SK-N-SH treated with all-trans-retinoic acid at 6 μM for 48 hours (cell line): Measurements from ENCODE around the gene MAML2.

Source experiments
- ATAC-seq: fragments of 200-7000 bp; cut with Tn5 transposase; 3 replicates; pipeline ENCODE4 v1.9.1; 2020; ENCODE audit warnings: mild to moderate bottlenecking, moderate library complexity
- CSDC2 ChIP-seq: fragments of 250-450 bp; sonication (Bioruptor Pico); IDR thresholded peaks from 2 replicates; pipeline ENCODE4 v1.5.0; 2020; ENCODE audit warnings: mild to moderate bottlenecking, moderate library complexity
- ESRRG ChIP-seq: fragments of 250-450 bp; sonication (Bioruptor Pico); IDR thresholded peaks from 2 replicates; pipeline ENCODE4 v1.6.1; 2021; ENCODE audit warnings: mild to moderate bottlenecking
- GLIS3 ChIP-seq: fragments of 250-450 bp; sonication (Bioruptor Pico); IDR thresholded peaks from 2 replicates; pipeline ENCODE4 v1.5.0; 2020; ENCODE audit warnings: mild to moderate bottlenecking, moderate library complexity
- ISL1 ChIP-seq: fragments of 250-450 bp; sonication (Bioruptor Pico); IDR thresholded peaks from 2 replicates; pipeline ENCODE4 v2.1.2; 2022; ENCODE audit warnings: mild to moderate bottlenecking, moderate library complexity
- OSR1 ChIP-seq: fragments of 250-450 bp; sonication (Bioruptor Pico); IDR thresholded peaks from 2 replicates; pipeline ENCODE4 v1.8.0; 2022; ENCODE audit warnings: moderate library complexity, mild to moderate bottlenecking, inconsistent platforms
- POU6F1 ChIP-seq: fragments of 250-450 bp; sonication (Bioruptor Pico); IDR thresholded peaks from 2 replicates; pipeline ENCODE4 v1.8.0; 2021; ENCODE audit warnings: low read depth, mild to moderate bottlenecking, moderate library complexity, borderline replicate concordance
- PPARA ChIP-seq: fragments of 250-450 bp; sonication (Bioruptor Pico); IDR thresholded peaks from 2 replicates; pipeline ENCODE4 v1.5.0; 2020; ENCODE audit warnings: mild to moderate bottlenecking, borderline replicate concordance
- SNAI2 ChIP-seq: fragments of 250-450 bp; sonication (Bioruptor Pico); IDR thresholded peaks from 2 replicates; pipeline ENCODE4 v1.5.0; 2020; ENCODE audit warnings: mild to moderate bottlenecking, moderate library complexity
- TOX ChIP-seq: fragments of 250-450 bp; sonication (Bioruptor Pico); IDR thresholded peaks from 2 replicates; pipeline ENCODE4 v1.8.0; 2021; ENCODE audit warnings: mild to moderate bottlenecking, moderate library complexity, borderline replicate concordance
- ZFP3 ChIP-seq: fragments of 250-450 bp; sonication (Bioruptor Pico); IDR thresholded peaks from 2 replicates; pipeline ENCODE4 v1.5.0; 2020; ENCODE audit warnings: mild to moderate bottlenecking, moderate library complexity
- ZFP30 ChIP-seq: fragments of 450-650 bp; formaldehyde crosslinking; IDR thresholded peaks from 2 replicates; pipeline ENCODE4 v1.5.0; 2022; ENCODE audit warnings: mild to moderate bottlenecking, moderate library complexity
- ZNF565 ChIP-seq: fragments of 450-650 bp; formaldehyde crosslinking; conservative IDR thresholded peaks from 2 replicates; pipeline ENCODE4 v1.5.0; 2020; ENCODE audit warnings: low read depth, mild to moderate bottlenecking, moderate library complexity
- ZNF70 ChIP-seq: fragments of 450-650 bp; formaldehyde crosslinking; IDR thresholded peaks from 2 replicates; pipeline ENCODE4 v1.5.0; 2020; ENCODE audit warnings: mild to moderate bottlenecking, moderate library complexity
- ZNF8 ChIP-seq: fragments of 450-650 bp; formaldehyde crosslinking; IDR thresholded peaks from 2 replicates; pipeline ENCODE4 v1.5.0; 2020; ENCODE audit warnings: mild to moderate bottlenecking, moderate library complexity
- TF ChIP-seq, protein P1 (sequence below): fragments of 250-450 bp; sonication (Bioruptor Pico); IDR thresholded peaks from 2 replicates; pipeline ENCODE4 v1.8.0; 2020; ENCODE audit warnings: mild to moderate bottlenecking, moderate library complexity, borderline replicate concordance
- TF ChIP-seq, protein P2 (sequence below): fragments of 250-450 bp; sonication (Bioruptor Pico); IDR thresholded peaks from 2 replicates; pipeline ENCODE4 v1.5.1; 2021; ENCODE audit warnings: mild to moderate bottlenecking, moderate library complexity
- TF ChIP-seq, protein P3 (sequence below): fragments of 250-450 bp; sonication (Bioruptor Pico); IDR thresholded peaks from 2 replicates; pipeline ENCODE4 v1.5.1; 2020; ENCODE audit warnings: low read depth, mild to moderate bottlenecking, moderate library complexity

Gene MAML2

GRCh38 chr11:96389720-96390487 lies 46.9 kb upstream of the MAML2 start, which contains the start of the genes CCDC82 and JRKL:
Gene CCDC82 (minus strand): TSS chr11:96389912. CDS start chr11:96384747, 5,165 bp downstream.
Gene JRKL (plus strand): TSS chr11:96390013. CDS start chr11:96390650, 637 bp downstream.
- TF ChIP-seq GLIS3 (CRISPR knock-in tag) (0 out of 2 replicates have a peak, but pooled peaks have one; percentile 31), SNAI2 (CRISPR knock-in tag) (no peak)
- TF ChIP-seq, all 23 proteins: peak for 1
- peak; percentile 95 for ATAC-seq

DNA sequence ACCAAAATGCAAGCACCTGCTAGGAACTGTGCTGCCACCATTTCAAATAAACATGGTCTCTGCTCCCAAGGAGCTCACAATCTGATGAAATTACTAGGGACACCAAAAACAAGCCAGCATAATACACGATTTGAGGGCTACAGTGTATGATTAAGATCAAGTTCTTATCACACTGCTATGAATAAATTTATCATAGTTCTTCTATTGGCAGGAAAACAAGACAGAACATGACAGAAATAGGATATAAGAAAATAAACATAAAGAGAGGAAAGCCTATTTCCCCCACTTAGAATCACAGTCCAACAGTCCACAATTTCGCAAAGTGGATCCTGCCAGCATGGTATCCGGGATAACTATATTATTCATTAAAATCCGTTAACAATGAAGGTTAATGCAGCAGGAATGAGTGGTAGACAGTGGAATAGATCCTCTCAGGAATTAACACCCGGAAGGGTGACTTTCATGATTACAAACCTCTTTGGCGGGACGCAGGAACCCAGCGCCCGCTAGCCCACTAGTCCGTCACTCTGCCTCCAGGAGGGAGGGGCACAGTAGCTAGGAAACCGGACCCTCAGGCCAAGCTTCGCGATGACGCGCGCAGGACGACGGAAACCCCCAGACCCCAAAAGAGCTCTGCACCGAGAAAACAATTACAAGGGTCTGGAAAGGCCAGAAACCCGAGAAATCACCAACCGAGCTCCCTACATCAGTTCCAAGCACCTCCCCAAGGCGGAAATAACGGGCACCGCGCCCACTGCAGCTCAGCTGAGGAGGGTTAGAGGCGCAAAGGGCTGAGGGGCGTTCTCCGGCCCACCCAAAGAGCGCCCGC lies 46.1 kb upstream of the MAML2 start:
- ATAC-seq: peak; percentile 77
- TF ChIP-seq ZNF8 (CRISPR knock-in tag): no peak
- no peak for TF ChIP-seq ZFP30 (CRISPR knock-in tag)
- TF ChIP-seq GLIS3 (CRISPR knock-in tag): no peak
- TF ChIP-seq, protein P1, sequence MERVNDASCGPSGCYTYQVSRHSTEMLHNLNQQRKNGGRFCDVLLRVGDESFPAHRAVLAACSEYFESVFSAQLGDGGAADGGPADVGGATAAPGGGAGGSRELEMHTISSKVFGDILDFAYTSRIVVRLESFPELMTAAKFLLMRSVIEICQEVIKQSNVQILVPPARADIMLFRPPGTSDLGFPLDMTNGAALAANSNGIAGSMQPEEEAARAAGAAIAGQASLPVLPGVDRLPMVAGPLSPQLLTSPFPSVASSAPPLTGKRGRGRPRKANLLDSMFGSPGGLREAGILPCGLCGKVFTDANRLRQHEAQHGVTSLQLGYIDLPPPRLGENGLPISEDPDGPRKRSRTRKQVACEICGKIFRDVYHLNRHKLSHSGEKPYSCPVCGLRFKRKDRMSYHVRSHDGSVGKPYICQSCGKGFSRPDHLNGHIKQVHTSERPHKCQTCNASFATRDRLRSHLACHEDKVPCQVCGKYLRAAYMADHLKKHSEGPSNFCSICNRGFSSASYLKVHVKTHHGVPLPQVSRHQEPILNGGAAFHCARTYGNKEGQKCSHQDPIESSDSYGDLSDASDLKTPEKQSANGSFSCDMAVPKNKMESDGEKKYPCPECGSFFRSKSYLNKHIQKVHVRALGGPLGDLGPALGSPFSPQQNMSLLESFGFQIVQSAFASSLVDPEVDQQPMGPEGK (CRISPR knock-in tag): 0 out of 2 replicates have a peak, but pooled peaks have one; percentile 32
- no peak for TF ChIP-seq ESRRG (CRISPR knock-in tag)
- TF ChIP-seq TOX: no peak
- TF ChIP-seq CSDC2: no peak
- TF ChIP-seq, protein P2, sequence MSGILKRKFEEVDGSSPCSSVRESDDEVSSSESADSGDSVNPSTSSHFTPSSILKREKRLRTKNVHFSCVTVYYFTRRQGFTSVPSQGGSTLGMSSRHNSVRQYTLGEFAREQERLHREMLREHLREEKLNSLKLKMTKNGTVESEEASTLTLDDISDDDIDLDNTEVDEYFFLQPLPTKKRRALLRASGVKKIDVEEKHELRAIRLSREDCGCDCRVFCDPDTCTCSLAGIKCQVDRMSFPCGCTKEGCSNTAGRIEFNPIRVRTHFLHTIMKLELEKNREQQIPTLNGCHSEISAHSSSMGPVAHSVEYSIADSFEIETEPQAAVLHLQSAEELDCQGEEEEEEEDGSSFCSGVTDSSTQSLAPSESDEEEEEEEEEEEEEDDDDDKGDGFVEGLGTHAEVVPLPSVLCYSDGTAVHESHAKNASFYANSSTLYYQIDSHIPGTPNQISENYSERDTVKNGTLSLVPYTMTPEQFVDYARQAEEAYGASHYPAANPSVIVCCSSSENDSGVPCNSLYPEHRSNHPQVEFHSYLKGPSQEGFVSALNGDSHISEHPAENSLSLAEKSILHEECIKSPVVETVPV (CRISPR knock-in tag): 0 out of 2 replicates have a peak, but pooled peaks have one; percentile 45

DNA sequence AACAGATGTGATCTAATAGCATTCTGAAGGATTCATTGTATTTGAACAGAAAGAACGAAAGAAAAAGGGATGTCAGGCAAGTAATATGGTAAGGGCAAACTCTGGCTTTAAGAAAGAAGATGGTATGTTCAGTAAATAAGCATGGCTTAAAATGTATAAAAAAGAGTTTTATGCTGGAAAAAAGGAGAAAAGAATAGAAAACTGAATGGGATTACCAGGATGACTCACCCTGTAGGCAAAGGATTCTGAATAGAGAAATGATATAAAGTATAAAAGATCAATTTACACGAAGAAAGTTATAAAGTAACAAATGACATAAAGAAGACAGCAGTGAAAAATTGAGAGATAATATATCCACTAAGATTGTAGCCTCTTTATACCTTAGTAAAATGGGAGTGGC lies 42.2 kb upstream of the MAML2 start:
- TF ChIP-seq, protein P2 (CRISPR knock-in tag): no peak
- TF ChIP-seq POU6F1 (CRISPR knock-in tag): no peak

DNA sequence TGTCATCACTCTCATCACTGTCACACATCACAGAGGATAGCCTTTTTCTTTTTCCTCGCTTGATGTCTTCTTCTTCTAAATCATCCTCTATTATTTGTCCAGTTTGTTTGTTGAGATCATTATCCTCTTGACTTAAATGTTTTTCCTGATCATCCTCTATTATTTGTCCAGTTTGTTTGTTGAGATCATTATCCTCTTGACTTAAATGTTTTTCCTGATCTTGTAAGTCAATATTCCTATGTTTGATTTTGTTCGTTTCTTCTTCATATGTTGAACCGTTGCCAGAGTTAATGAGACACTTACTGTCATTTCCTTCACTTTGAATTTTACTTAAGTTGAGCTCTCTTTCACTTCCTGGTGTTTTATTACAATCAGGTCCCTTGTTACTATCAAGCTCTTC lies 41.2 kb upstream of the MAML2 start:
- no peak for TF ChIP-seq TOX
- no peak for ATAC-seq

More for the DNA sequence above, 42.2 kb upstream of the MAML2 start:
- ATAC-seq: no peak

- no peak for ATAC-seq
Measured at GRCh38 chr11:96376796-96377195, 33.8 kb upstream of the MAML2 start.

More at GRCh38 chr11:96376796-96377195, 33.8 kb upstream of the MAML2 start:
- TF ChIP-seq TOX (no peak), PPARA (no peak), ZNF70 (CRISPR knock-in tag) (no peak), ZFP3 (CRISPR knock-in tag) (no peak), OSR1 (CRISPR knock-in tag) (no peak), GLIS3 (CRISPR knock-in tag) (no peak), ISL1 (CRISPR knock-in tag) (no peak), ZNF565 (CRISPR knock-in tag) (no peak), CSDC2 (no peak), SNAI2 (CRISPR knock-in tag) (no peak)
- TF ChIP-seq, protein P3, sequence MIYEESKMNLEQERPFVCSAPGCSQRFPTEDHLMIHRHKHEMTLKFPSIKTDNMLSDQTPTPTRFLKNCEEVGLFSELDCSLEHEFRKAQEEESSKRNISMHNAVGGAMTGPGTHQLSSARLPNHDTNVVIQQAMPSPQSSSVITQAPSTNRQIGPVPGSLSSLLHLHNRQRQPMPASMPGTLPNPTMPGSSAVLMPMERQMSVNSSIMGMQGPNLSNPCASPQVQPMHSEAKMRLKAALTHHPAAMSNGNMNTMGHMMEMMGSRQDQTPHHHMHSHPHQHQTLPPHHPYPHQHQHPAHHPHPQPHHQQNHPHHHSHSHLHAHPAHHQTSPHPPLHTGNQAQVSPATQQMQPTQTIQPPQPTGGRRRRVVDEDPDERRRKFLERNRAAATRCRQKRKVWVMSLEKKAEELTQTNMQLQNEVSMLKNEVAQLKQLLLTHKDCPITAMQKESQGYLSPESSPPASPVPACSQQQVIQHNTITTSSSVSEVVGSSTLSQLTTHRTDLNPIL (CRISPR knock-in tag): no peak
- TF ChIP-seq, protein P1 (CRISPR knock-in tag): no peak
- TF ChIP-seq, protein P2 (CRISPR knock-in tag): no peak
